Measurements from ENCODE around the gene EIF4B.
A peak's percentile ranks its signal among the peaks of the same experiment; 100 is the strongest.
"Not testable (repeated sequence)": the region's sequence is repeated elsewhere in the genome, so short reads cannot be mapped to it uniquely, and the experiment has no call there.

Gene EIF4B

GRCh38 chr12:53004582-53004981, 1.7 kb upstream of the EIF4B start:
- DNase-seq, result no peak

- DNase-seq, result peak in 1 of 2 donors; percentile 8
These were observed 856 bp upstream of the EIF4B start for GRCh38 chr12:53005215-53005985.

GRCh38 chr12:53006810-53007309, 604 bp downstream of the EIF4B start:
- DNase-seq, result peak; percentile 76 to 81

- DNase-seq, result no peak
These were observed 1.1 kb downstream of the EIF4B start for GRCh38 chr12:53007343-53007742.

GRCh38 chr12:53008760-53009159, 2.5 kb downstream of the EIF4B start:
- DNase-seq, result not testable (repeated sequence)

- no peak for DNase-seq
These were observed 4.7 kb downstream of the EIF4B start for GRCh38 chr12:53010955-53011354.

GRCh38 chr12:53011889-53012288, 5.6 kb downstream of the EIF4B start:
- DNase-seq, result no peak

GRCh38 chr12:53012928-53013327, 6.7 kb downstream of the EIF4B start:
- DNase-seq, result no peak

GRCh38 chr12:53014709-53015108, 8.5 kb downstream of the EIF4B start:
- no peak for DNase-seq

GRCh38 chr12:53025250-53025649, 19.0 kb downstream of the EIF4B start:
- no peak for DNase-seq

- DNase-seq, result not testable (repeated sequence)
These were observed 20.8 kb downstream of the EIF4B start for GRCh38 chr12:53027014-53027413.

- no peak for DNase-seq
These were observed 25.4 kb downstream of the EIF4B start for GRCh38 chr12:53031616-53032015.

GRCh38 chr12:53033832-53034231, 27.6 kb downstream of the EIF4B start:
- DNase-seq, result not testable (repeated sequence)

- DNase-seq, result no peak
These were observed 28.2 kb downstream of the EIF4B start for GRCh38 chr12:53034459-53034858.

GRCh38 chr12:53036802-53037201, 30.5 kb downstream of the EIF4B start:
- DNase-seq, result no peak

GRCh38 chr12:53039851-53040250, 33.6 kb downstream of the EIF4B start:
- DNase-seq, result no peak

- no peak for DNase-seq
These were observed 36.6 kb downstream of the EIF4B start for GRCh38 chr12:53042607-53043454.

- DNase-seq, result no peak
These were observed 37.9 kb downstream of the EIF4B start for GRCh38 chr12:53044052-53044581.

- no peak for DNase-seq
These were observed 38.8 kb downstream of the EIF4B start for GRCh38 chr12:53044896-53045695.

- DNase-seq, result no peak
These were observed 39.4 kb downstream of the EIF4B start for GRCh38 chr12:53045696-53046045.

GRCh38 chr12:53046655-53047220, 40.5 kb downstream of the EIF4B start:
- peak in 1 of 2 donors; percentile 43 for DNase-seq
